HG03469 (cell line): ENCODE results near the gene DNAJC22.
"Not testable (repeated sequence)": the region's sequence is repeated elsewhere in the genome, so short reads cannot be mapped to it uniquely, and the experiment has no call there.

Experiments
- ATAC-seq: cut with Tn5 transposase; IDR thresholded peaks from one replicate; pipeline ENCODE4 v1.9.1; 2021; ENCODE audit warnings: mild to moderate bottlenecking, moderate library complexity, moderate number of reproducible peaks; ENCODE audit not compliant: unreplicated experiment

DNAJC22 gene

DNA sequence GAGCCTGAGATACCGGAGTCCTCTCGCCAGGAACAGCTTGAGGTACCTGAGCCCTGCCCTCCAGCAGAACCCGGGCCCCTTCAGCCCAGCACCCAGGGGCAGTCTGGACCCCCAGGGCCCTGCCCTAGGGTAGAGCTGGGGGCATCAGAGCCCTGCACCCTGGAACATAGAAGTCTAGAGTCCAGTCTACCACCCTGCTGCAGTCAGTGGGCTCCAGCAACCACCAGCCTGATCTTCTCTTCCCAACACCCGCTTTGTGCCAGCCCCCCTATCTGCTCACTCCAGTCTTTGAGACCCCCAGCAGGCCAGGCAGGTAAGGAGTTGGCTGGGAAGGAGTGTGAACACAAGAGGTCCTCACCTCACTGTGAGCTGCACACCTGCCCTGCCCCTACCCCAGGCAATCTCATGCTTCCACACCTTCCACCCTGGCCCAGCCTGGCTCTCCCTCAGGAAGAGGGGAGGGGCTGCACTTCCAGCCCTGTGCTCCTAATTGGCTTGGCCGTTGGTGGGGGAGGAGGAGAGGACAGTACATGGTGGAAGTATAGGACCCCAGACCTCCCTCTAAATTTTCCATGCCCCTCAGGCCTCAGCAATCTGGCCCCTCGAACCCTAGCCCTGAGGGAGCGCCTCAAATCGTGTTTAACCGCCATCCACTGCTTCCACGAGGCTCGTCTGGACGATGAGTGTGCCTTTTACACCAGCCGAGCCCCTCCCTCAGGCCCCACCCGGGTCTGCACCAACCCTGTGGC, 15.9 kb upstream of the DNAJC22 start:
- ATAC-seq: no peak

- ATAC-seq: no peak
Observed at GRCh38 chr12:49331380-49332222, 15.1 kb upstream of the DNAJC22 start.

GRCh38 chr12:49332441-49332861, 14.2 kb upstream of the DNAJC22 start:
- no peak for ATAC-seq

GRCh38 chr12:49332891-49333371, 13.8 kb upstream of the DNAJC22 start:
- no peak for ATAC-seq

DNA sequence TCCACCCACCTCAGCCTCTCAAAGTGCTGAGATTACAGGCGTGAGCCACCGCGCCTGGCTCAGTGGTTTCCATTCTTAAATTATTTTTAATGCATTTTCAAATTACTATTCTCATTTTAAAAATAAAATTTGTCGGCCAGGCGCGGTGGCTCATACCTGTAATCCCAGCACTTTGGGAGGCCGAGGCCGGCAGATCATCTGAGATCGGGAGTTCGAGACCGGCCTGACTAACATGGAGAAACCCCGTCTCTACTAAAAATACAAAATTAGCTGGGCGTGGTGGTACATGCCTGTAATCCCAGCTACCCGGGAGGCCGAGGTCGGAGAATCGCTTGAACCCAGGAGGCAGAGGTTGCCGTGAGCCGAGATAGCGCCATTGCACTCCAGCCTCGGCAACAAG, 12.9 kb upstream of the DNAJC22 start:
- ATAC-seq: not testable (repeated sequence)

- ATAC-seq: no peak
Observed at GRCh38 chr12:49334226-49334625, 12.5 kb upstream of the DNAJC22 start.

GRCh38 chr12:49334681-49335080, 12.0 kb upstream of the DNAJC22 start:
- no peak for ATAC-seq

- no peak for ATAC-seq
Observed at GRCh38 chr12:49335118-49335954, 11.4 kb upstream of the DNAJC22 start.

DNA sequence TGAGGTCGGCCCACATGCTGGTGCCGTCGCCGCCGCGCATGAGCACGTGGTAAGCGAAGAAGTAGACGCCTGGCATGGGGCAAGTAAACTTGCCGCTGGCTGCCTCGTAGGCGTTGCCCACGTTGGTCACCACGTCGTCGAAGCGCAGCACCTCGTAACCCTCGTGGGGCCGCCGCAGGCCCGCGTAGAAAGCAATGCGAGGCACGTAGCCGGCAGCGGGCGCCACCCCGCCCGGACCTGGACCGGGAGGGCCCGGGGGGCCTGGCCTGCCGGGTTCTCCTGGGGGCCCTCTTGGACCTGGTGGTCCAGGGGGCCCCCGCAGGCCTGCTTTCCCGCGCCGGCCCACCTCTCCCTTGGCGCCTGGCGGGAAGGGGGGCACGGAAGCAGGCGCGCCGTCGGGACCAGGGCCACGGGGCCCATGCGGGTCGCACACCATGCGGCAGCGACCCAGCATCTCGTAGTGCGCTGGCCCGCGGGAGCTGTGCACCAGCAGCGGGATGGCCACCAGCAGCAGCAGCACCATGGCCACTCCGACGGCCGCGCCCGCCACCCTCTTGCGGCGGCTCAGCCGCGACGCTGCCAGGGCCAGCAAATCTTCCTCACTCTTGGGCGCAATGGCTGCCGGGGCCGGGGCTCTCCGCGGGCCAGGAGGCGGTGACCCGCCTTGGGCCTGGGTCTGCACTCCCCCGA, 10.6 kb upstream of the DNAJC22 start:
- no peak for ATAC-seq

DNA sequence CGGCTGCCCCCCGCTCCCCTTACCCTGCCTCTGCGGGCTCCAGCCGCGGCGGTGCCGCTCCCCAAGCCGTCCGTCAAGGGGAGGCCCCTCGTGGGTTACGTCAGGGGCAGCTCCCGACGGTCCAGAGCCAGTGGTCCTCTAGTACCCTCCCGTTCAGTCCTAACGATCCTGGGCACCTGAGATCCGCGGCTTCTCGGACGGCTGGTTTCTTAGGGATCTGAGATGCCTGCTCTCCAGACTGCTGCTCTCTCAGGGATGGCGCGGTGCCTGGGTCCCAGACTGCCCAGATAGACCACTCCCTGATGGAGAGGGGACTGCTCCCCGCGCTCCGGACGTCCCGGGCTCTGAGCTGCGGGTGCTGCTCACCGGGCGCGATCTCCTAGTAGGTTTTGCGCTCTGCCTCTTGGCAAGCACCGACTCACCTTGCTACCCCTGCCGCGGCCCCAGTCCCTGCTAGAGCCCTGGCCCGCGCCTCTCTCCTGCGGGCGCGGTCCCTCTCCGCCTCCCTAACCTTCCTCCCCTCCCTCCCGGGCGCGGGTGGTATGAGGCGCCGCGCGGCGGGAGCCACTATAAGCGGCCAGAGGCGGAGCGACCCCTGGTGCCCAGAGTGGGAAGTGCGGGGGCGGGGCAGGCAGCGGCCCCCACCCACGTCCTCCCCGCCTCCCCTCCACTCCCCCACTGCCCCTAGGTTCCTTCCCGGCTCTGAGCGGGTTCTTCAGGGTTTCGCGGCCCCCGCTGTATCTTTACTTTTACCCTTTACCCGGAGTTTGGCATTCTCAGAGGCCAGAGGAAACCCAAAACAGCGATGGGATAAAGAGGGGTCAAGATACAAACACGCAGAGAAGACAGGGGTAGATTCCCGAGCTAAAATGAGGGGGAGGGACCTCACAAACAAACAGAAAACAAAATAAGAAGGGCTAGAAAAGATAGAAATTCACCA, 9.8 kb upstream of the DNAJC22 start, which contains the start of gene C1QL4:
Gene C1QL4 (minus strand): TSS at position 544 of the 940 bp plus-strand sequence. CDS start 711 bp downstream, outside the sequence.
- ATAC-seq: peak; percentile 50

- ATAC-seq: no peak
Observed at GRCh38 chr12:49338830-49339463, 7.7 kb upstream of the DNAJC22 start.

DNA sequence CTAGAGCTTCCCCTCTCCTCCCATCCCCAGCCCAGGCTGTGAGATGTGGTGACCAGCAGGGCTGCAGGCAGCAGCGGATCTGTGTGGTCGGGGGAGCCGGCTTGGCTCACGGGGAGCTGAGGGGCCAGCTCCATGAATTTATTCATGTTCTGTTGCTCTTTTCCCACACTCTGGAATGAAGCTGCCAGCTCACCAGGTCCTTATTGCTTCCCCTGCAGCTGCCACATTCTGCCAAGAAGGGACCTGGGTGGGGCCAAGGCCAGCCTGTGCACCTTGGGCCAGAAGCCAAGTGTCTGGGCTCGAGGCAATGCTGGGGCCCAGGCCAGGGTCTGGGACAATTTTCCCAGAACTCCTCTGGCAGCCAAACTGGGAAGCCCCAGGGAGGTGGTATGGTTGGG, 7.2 kb upstream of the DNAJC22 start:
- ATAC-seq: no peak

- ATAC-seq: no peak
Observed at GRCh38 chr12:49340095-49340870, 6.4 kb upstream of the DNAJC22 start.

DNA sequence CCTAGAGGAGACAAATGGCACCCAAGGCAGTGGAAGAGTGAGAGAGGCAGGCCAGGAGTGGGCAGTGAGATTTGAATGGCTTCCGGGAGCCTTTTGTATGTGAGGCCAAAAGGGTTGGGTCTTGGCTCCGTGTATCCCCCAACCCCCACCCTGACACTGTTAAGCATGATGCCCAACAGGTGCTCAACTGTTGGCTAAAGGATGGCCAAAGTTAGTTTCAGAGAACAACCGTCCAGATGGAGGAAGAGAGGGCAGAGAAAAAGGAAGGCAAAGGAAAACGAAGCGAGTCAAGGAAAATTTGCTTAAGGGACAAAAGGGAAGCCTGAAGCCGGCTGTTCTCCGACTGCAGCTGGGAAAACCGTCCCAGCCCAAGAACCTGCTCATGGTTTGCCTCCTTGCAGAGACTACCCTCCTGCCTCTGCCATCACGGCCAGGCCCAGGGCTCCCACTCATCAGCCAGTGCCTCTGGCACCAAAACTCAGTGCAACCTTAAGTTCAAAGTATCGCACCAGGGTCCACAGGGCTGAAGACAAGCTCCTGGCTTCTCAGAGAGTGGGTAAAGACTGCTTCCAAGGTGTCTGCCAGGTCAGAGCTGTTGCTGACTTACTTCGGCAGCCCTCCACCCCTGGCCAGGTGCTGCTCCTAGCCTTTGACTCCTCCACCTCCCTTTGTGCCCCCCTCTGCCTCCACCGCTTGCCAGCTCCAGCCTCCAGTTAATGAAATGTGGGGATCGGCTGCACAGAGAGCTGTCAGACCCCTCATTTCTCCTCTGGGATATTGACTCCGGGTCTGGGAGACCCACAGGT, 5.5 kb upstream of the DNAJC22 start:
- no peak for ATAC-seq

GRCh38 chr12:49341777-49342065, 5.0 kb upstream of the DNAJC22 start:
- ATAC-seq: no peak

- ATAC-seq: peak; percentile 41
Observed at GRCh38 chr12:49342066-49342913, 4.4 kb upstream of the DNAJC22 start.
